Breast epithelium (tissue), 3 donors: ENCODE results near the gene RAMAC.

Experiments
- POLR2A ChIP-seq: fragments of 450-650 bp; IDR thresholded peaks from one replicate; pipeline ENCODE4 v1.6.1; 2016; ENCODE audit warnings: antibody characterized with exemption, mild to moderate bottlenecking, moderate library complexity
- TF ChIP-seq, protein P1 (sequence below), 3 donors: fragments of 450-650 bp; IDR thresholded peaks; one replicate each; pipeline ENCODE4 v1.5.1; 2016 to 2017; ENCODE audit warnings: antibody characterized with exemption in 3 of 3, mild to moderate bottlenecking in 3 of 3, moderate library complexity in 3 of 3

DNA sequence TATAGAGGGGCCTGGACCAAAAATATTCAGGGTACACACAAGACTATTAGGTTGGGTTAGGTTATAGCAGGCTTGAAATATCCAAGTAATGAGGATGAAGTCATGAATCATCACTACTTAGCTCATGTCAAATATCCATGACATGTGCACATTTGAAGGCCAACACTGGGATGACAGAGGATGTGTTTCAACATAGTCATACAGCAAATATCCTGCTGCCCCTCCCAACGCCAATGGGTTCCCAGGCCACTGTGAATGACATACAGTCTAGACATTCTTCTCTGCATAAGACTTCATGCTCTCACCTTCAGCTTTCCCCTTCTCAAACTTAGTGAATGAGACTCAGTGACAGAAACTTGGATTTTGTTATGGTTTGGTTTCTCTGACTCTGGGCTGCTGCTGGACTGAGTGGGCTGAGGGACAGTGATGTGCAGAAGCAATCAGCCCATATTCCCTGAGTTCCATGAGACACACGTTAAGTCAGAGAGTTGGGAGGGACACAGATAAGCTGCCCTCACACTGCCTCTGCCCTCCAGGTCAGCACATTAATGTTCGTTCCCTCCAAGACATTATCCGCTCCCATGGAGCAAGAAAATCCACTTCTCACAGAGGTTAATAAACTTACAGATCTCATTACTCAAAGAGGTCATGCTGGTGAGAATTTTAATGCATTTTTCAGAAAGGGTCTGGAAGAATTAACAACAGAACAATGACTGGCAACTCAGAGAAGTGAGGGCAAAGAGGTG lies 48.9 kb upstream of the RAMAC start:
- TF ChIP-seq, protein P1, sequence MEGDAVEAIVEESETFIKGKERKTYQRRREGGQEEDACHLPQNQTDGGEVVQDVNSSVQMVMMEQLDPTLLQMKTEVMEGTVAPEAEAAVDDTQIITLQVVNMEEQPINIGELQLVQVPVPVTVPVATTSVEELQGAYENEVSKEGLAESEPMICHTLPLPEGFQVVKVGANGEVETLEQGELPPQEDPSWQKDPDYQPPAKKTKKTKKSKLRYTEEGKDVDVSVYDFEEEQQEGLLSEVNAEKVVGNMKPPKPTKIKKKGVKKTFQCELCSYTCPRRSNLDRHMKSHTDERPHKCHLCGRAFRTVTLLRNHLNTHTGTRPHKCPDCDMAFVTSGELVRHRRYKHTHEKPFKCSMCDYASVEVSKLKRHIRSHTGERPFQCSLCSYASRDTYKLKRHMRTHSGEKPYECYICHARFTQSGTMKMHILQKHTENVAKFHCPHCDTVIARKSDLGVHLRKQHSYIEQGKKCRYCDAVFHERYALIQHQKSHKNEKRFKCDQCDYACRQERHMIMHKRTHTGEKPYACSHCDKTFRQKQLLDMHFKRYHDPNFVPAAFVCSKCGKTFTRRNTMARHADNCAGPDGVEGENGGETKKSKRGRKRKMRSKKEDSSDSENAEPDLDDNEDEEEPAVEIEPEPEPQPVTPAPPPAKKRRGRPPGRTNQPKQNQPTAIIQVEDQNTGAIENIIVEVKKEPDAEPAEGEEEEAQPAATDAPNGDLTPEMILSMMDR (IDR thresholded peaks at IDR 0.05): no peak
- no peak for TF ChIP-seq POLR2A
